Dendritic cell treated with granulocyte-macrophage colony-stimulating factor and Interleukin-4, amounts not matched to agents 40 ng/mL and 50 ng/mL, for 4 days (primary cell): Measurements from ENCODE around the gene SLC39A11.

Experiments
- H3K27ac Mint-ChIP-seq: one replicate; pipeline ENCODE4 v1.8.0; 2022; ENCODE audit warnings: mild to moderate bottlenecking, mixed read lengths
- H3K27me3 Mint-ChIP-seq: one replicate; pipeline ENCODE4 v1.8.0; 2022; ENCODE audit warnings: mild to moderate bottlenecking, mixed read lengths
- H3K36me3 Mint-ChIP-seq: one replicate; pipeline ENCODE4 v1.8.0; 2022; ENCODE audit warnings: low read depth, mixed read lengths
- H3K4me1 Mint-ChIP-seq: one replicate; pipeline ENCODE4 v1.8.0; 2022; ENCODE audit warnings: low read depth, mixed read lengths
- H3K4me3 Mint-ChIP-seq: one replicate; pipeline ENCODE4 v1.8.0; 2022; ENCODE audit warnings: mild to moderate bottlenecking, moderate library complexity, mixed read lengths
- H3K9me3 Mint-ChIP-seq: one replicate; pipeline ENCODE4 v1.8.0; 2022; ENCODE audit warnings: mixed read lengths
- intact Hi-C: fragments of 100-400 bp; cut with micrococcal nuclease; formaldehyde crosslinking; loops from one replicate; pipeline ENCODE4 v1.15.0; 2022

Gene SLC39A11

DNA sequence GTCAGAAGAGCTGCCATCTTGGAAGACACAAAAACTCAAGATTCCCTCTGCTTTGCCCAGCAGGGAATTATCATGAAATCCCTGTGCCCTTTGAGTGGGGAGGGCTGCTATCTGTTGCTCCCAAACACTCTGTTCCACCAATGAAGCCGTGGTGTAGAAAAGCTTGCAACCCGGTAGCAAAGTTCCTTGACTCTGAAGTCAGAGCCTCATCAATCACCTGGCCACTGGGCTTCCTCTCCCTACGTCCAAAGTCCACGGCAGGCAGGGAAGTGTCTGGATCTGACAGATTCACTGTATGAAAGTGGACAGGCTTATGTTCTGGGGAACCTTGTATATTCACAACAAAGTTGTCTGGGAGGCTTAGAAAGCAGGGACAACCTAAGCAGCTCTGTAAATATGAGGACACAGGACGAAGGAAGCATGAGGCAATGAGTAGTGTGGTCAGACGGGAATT, 343.3 kb downstream of the SLC39A11 start:
- no peak overlapping the region for H3K27ac Mint-ChIP-seq
- H3K4me3 Mint-ChIP-seq: no peak overlapping the region
- H3K27me3 Mint-ChIP-seq: no peaks in the 10 kb centered on the region
- H3K36me3 Mint-ChIP-seq: peaks cover 4% of the 10 kb centered on the region
- intact Hi-C loops: no loop called here
- no peaks in the 10 kb centered on the region for H3K9me3 Mint-ChIP-seq
- peaks cover 7% of the 10 kb centered on the region for H3K4me1 Mint-ChIP-seq

- no peaks in the 10 kb centered on the region for H3K27me3 Mint-ChIP-seq
- no peak overlapping the region for H3K27ac Mint-ChIP-seq
- peaks cover 4% of the 10 kb centered on the region for H3K36me3 Mint-ChIP-seq
- no peaks in the 10 kb centered on the region for H3K9me3 Mint-ChIP-seq
- H3K4me1 Mint-ChIP-seq: peaks cover 7% of the 10 kb centered on the region
- H3K4me3 Mint-ChIP-seq: no peak overlapping the region
- intact Hi-C loops: no loop called here
Observed at GRCh38 chr17:72747501-72747900, 345.0 kb downstream of the SLC39A11 start.

- peaks cover 4% of the 10 kb centered on the region for H3K36me3 Mint-ChIP-seq
- H3K9me3 Mint-ChIP-seq: no peaks in the 10 kb centered on the region
- H3K4me1 Mint-ChIP-seq: no peaks in the 10 kb centered on the region
- intact Hi-C loops: no loop called here
- H3K27me3 Mint-ChIP-seq: no peaks in the 10 kb centered on the region
- no peak overlapping the region for H3K27ac Mint-ChIP-seq
- no peak overlapping the region for H3K4me3 Mint-ChIP-seq
Observed at GRCh38 chr17:72745241-72745640, 347.2 kb downstream of the SLC39A11 start.

GRCh38 chr17:72743037-72743467, 349.4 kb downstream of the SLC39A11 start:
- intact Hi-C loops: no loop called here
- no peaks in the 10 kb centered on the region for H3K4me1 Mint-ChIP-seq
- no peaks in the 10 kb centered on the region for H3K9me3 Mint-ChIP-seq
- H3K4me3 Mint-ChIP-seq: no peak overlapping the region
- no peak overlapping the region for H3K27ac Mint-ChIP-seq
- peaks cover 13% of the 10 kb centered on the region for H3K36me3 Mint-ChIP-seq
- no peaks in the 10 kb centered on the region for H3K27me3 Mint-ChIP-seq

GRCh38 chr17:72737151-72737690, 355.3 kb downstream of the SLC39A11 start:
- H3K4me1 Mint-ChIP-seq: peaks cover 21% of the 10 kb centered on the region
- H3K27ac Mint-ChIP-seq: no peak overlapping the region
- H3K36me3 Mint-ChIP-seq: peaks cover 35% of the 10 kb centered on the region
- no peak overlapping the region for H3K4me3 Mint-ChIP-seq
- no peaks in the 10 kb centered on the region for H3K9me3 Mint-ChIP-seq
- no peaks in the 10 kb centered on the region for H3K27me3 Mint-ChIP-seq
- intact Hi-C loops: no loop called here

- H3K4me1 Mint-ChIP-seq: peaks cover 23% of the 10 kb centered on the region
Observed at GRCh38 chr17:72735592-72735991, 356.9 kb downstream of the SLC39A11 start.

GRCh38 chr17:72735048-72735447, 357.4 kb downstream of the SLC39A11 start:
- no peaks in the 10 kb centered on the region for H3K9me3 Mint-ChIP-seq
- H3K4me3 Mint-ChIP-seq: no peak overlapping the region
- H3K27ac Mint-ChIP-seq: no peak overlapping the region

More at GRCh38 chr17:72735592-72735991, 356.9 kb downstream of the SLC39A11 start:
- intact Hi-C loops: no loop called here
- H3K4me3 Mint-ChIP-seq: no peak overlapping the region
- H3K9me3 Mint-ChIP-seq: no peaks in the 10 kb centered on the region
- no peaks in the 10 kb centered on the region for H3K27me3 Mint-ChIP-seq
- peaks cover 35% of the 10 kb centered on the region for H3K36me3 Mint-ChIP-seq
- H3K27ac Mint-ChIP-seq: no peak overlapping the region

GRCh38 chr17:72734613-72735012, 357.9 kb downstream of the SLC39A11 start:
- H3K27ac Mint-ChIP-seq: no peak overlapping the region
- no peaks in the 10 kb centered on the region for H3K9me3 Mint-ChIP-seq
- H3K4me3 Mint-ChIP-seq: no peak overlapping the region
- H3K27me3 Mint-ChIP-seq: no peaks in the 10 kb centered on the region
- intact Hi-C loops: no loop called here
- H3K4me1 Mint-ChIP-seq: peaks cover 30% of the 10 kb centered on the region
- H3K36me3 Mint-ChIP-seq: peaks cover 35% of the 10 kb centered on the region

More at GRCh38 chr17:72735048-72735447, 357.4 kb downstream of the SLC39A11 start:
- intact Hi-C loops: no loop called here
- H3K36me3 Mint-ChIP-seq: peaks cover 35% of the 10 kb centered on the region
- H3K27me3 Mint-ChIP-seq: no peaks in the 10 kb centered on the region
- H3K4me1 Mint-ChIP-seq: peaks cover 29% of the 10 kb centered on the region

DNA sequence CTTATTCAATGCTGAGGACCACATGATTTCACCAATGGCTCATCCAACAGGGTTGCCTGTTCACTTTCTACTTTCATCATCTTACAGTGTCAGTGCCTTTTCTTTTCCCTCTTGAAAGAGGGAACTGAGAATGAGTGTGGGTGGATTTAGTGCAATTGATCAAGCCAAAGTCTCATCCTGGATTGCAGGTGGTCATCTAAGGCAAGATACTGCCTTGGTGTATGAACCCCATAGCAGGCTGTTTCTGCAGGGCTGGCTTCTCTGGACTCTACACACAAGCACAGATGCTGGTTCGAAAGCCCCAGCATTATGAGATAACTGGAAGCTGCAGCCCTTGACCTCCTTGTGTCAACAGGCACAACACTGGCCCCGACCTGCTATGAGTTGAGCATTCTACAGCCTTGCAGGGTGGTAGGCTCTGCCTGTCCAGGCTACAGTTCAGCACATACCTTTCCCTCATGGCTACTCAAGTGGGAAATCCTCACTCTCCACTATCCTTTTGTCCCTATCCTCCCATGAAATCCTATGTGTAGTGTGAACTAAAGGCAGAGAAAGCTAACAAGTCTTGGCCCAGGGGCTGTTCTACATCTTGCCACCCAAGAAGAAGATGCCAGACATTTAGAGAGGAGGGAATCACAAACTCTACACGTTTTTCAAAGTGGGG, 358.7 kb downstream of the SLC39A11 start:
- H3K9me3 Mint-ChIP-seq: no peaks in the 10 kb centered on the region
- peaks cover 32% of the 10 kb centered on the region for H3K36me3 Mint-ChIP-seq
- no peaks in the 10 kb centered on the region for H3K27me3 Mint-ChIP-seq
- no peak overlapping the region for H3K4me3 Mint-ChIP-seq
- intact Hi-C loops: no loop called here
- no peak overlapping the region for H3K27ac Mint-ChIP-seq
- peaks cover 33% of the 10 kb centered on the region for H3K4me1 Mint-ChIP-seq

GRCh38 chr17:72732893-72733618, 359.4 kb downstream of the SLC39A11 start:
- no peaks in the 10 kb centered on the region for H3K9me3 Mint-ChIP-seq
- H3K4me3 Mint-ChIP-seq: no peak overlapping the region
- no peaks in the 10 kb centered on the region for H3K27me3 Mint-ChIP-seq
- peaks cover 40% of the 10 kb centered on the region for H3K4me1 Mint-ChIP-seq
- H3K27ac Mint-ChIP-seq: no peak overlapping the region
- intact Hi-C loops: no loop called here
- peaks cover 25% of the 10 kb centered on the region for H3K36me3 Mint-ChIP-seq

- peaks cover 8% of the 10 kb centered on the region for H3K36me3 Mint-ChIP-seq
- peaks cover 60% of the 10 kb centered on the region for H3K4me1 Mint-ChIP-seq
- intact Hi-C loops: no loop called here
- no peaks in the 10 kb centered on the region for H3K9me3 Mint-ChIP-seq
- no peak overlapping the region for H3K4me3 Mint-ChIP-seq
- no peaks in the 10 kb centered on the region for H3K27me3 Mint-ChIP-seq
- H3K27ac Mint-ChIP-seq: no peak overlapping the region
Observed at GRCh38 chr17:72730077-72730476, 362.4 kb downstream of the SLC39A11 start.

GRCh38 chr17:72726936-72727335, 365.6 kb downstream of the SLC39A11 start:
- intact Hi-C loops: loop anchor here (1.0 to 5.0 kb wide), 5 partner anchors 260 to 640 kb away; no protein-coding TSS in a partner anchor
- Mint-ChIP-seq H3K4me3 (no peak overlapping the region), H3K27me3 (no peaks in the 10 kb centered on the region)

GRCh38 chr17:72725433-72726068, 366.9 kb downstream of the SLC39A11 start:
- peaks cover 13% of the 10 kb centered on the region for H3K36me3 Mint-ChIP-seq
- intact Hi-C loops: loop anchor here (2.0 to 5.0 kb wide), 4 partner anchors 262 to 642 kb away; no protein-coding TSS in a partner anchor
- H3K4me3 Mint-ChIP-seq: no peak overlapping the region
- peaks cover 37% of the 10 kb centered on the region for H3K4me1 Mint-ChIP-seq
- H3K27ac Mint-ChIP-seq: no peak overlapping the region
- no peaks in the 10 kb centered on the region for H3K27me3 Mint-ChIP-seq
- no peaks in the 10 kb centered on the region for H3K9me3 Mint-ChIP-seq

More at GRCh38 chr17:72726936-72727335, 365.6 kb downstream of the SLC39A11 start:
- Mint-ChIP-seq H3K27ac (no peak overlapping the region), H3K4me1 (peaks cover 38% of the 10 kb centered on the region), H3K9me3 (no peaks in the 10 kb centered on the region), H3K36me3 (peaks cover 13% of the 10 kb centered on the region)

DNA sequence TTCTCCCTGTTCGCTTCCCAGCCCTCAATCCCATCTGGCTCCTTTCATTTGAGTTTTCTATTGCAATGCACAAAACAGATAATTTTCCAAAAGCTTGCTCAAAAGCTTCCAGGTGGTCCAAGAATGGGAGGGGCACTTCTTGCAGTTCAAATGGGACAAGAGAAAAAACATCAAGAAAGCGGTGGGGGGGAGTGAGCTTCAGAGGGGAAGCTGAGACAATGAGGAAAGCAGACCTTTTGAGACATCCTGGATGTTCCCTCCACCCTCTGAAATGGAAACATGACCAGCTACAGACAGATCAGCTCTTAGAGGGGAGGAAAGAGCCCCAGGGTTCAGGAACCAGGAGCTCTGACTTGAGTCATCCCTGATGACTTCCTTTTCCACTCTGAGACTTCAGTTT, 368.2 kb downstream of the SLC39A11 start:
- no peak overlapping the region for H3K27ac Mint-ChIP-seq
- peaks cover 44% of the 10 kb centered on the region for H3K4me1 Mint-ChIP-seq
- H3K36me3 Mint-ChIP-seq: peaks cover 13% of the 10 kb centered on the region
- H3K4me3 Mint-ChIP-seq: no peak overlapping the region
- no peaks in the 10 kb centered on the region for H3K9me3 Mint-ChIP-seq
- intact Hi-C loops: no loop called here
- no peaks in the 10 kb centered on the region for H3K27me3 Mint-ChIP-seq
